Fibroblast of skin of left biceps (primary cell): ENCODE results near the gene TNFSF12.
A peak's percentile ranks its signal among the peaks of the same experiment; 100 is the strongest.

Source experiments
- DNase-seq, 2 experiments: peaks; one replicate each; pipeline ENCODE4 v3.0.0-alpha.2; 2013; ENCODE audit warnings: low read depth in 2 of 2

Gene TNFSF12

GRCh38 chr17:7544911-7545310, 3.9 kb upstream of the TNFSF12 start:
- no peak for DNase-seq

GRCh38 chr17:7549401-7550055, 670 bp downstream of the TNFSF12 start:
- DNase-seq, result no peak

DNA sequence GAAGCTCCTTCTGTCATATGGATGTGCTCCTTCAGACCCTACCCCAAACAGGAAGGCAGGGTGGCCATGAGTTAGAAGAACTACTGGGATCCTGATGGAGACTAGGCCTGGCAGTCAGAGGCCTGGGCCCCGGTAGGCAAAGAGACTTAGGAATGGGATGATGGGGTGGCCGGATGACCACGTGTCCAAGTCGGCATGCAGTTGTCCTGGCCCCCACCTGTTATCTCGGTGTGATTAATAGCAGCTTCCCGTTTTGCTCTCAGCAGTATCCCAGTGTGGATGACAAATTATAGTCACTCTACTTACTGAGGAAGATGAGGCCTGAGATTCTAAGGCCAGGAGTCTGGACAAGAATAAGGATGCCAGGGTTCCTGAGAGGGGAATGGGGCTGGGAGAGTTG, 1.5 kb downstream of the TNFSF12 start:
- DNase-seq, result no peak

DNA sequence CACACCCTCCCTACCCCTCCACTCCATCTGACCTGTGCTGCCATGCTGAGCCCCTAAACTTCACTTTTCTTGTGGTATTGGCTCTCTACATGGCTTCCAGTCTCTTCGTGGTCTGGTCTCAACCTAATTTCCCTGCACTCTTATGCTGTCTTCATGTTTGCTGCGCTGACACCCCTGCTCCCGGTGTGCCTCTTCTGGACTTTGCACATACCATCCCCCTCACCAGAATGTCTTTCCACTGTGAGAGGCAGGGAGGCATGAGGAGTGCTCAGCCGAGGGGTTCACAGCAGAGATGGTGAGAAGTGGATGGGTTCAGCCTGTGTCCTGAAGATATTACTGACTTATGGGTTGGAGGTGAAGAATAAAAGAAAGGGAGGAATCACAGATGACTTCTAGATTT, 2.5 kb downstream of the TNFSF12 start:
- DNase-seq, result no peak

GRCh38 chr17:7552621-7553051, 3.8 kb downstream of the TNFSF12 start:
- DNase-seq, result no peak

GRCh38 chr17:7553356-7553755, 4.5 kb downstream of the TNFSF12 start:
- no peak for DNase-seq

- no peak for DNase-seq
These were observed 6.6 kb downstream of the TNFSF12 start for GRCh38 chr17:7555320-7555948.

- DNase-seq, result no peak
These were observed 7.8 kb downstream of the TNFSF12 start for GRCh38 chr17:7556627-7557026.

GRCh38 chr17:7557147-7557764, 8.4 kb downstream of the TNFSF12 start:
- no peak for DNase-seq

- no peak for DNase-seq
These were observed 9.1 kb downstream of the TNFSF12 start for GRCh38 chr17:7557775-7558543.

DNA sequence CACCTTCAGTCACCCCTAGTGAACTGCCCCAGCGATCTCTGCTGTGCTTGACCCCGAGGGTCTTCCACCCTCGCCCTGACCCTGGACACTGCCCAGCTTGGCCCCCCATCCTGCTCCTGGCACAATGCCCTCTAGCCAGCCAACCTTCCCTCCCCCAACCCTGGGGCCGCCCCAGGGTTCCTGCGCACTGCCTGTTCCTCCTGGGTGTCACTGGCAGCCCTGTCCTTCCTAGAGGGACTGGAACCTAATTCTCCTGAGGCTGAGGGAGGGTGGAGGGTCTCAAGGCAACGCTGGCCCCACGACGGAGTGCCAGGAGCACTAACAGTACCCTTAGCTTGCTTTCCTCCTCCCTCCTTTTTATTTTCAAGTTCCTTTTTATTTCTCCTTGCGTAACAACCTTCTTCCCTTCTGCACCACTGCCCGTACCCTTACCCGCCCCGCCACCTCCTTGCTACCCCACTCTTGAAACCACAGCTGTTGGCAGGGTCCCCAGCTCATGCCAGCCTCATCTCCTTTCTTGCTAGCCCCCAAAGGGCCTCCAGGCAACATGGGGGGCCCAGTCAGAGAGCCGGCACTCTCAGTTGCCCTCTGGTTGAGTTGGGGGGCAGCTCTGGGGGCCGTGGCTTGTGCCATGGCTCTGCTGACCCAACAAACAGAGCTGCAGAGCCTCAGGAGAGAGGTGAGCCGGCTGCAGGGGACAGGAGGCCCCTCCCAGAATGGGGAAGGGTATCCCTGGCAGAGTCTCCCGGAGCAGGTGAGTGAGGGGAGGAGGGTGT, 9.9 kb downstream of the TNFSF12 start, which contains the start of gene TNFSF13:
TSS of gene TNFSF13 (plus strand) at position 207 of the 776 bp plus-strand sequence. CDS start at position 497, 290 bp downstream.
- no peak for DNase-seq

- no peak for DNase-seq
These were observed 10.7 kb downstream of the TNFSF12 start for GRCh38 chr17:7559320-7560171.

- DNase-seq, result no peak
These were observed 11.5 kb downstream of the TNFSF12 start for GRCh38 chr17:7560172-7561027.

DNA sequence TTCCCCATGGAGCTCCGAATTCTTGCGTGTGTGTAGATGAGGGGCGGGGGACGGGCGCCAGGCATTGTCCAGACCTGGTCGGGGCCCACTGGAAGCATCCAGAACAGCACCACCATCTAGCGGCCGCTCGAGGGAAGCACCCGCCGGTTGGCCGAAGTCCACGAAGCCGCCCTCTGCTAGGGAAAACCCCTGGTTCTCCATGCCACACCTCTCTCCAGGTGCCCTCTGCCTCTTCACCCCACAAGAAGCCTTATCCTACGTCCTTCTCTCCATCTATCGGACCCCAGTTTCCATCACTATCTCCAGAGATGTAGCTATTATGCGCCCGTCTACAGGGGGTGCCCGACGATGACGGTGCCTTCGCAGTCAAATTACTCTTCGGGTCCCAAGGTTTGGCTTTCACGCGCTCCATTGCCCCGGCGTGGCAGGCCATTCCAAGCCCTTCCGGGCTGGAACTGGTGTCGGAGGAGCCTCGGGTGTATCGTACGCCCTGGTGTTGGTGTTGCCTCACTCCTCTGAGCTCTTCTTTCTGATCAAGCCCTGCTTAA, 12.2 kb downstream of the TNFSF12 start:
- DNase-seq, result peak; percentile 34 to 43

- peak; percentile 66 to 72 for DNase-seq
These were observed 12.8 kb downstream of the TNFSF12 start, which contains the start of gene SENP3 for GRCh38 chr17:7561589-7562207. TSS of gene SENP3 (plus strand) at chr17:7561919. CDS start at chr17:7563077, 1,158 bp downstream.

- no peak for DNase-seq
These were observed 13.3 kb downstream of the TNFSF12 start for GRCh38 chr17:7562208-7562605.

DNA sequence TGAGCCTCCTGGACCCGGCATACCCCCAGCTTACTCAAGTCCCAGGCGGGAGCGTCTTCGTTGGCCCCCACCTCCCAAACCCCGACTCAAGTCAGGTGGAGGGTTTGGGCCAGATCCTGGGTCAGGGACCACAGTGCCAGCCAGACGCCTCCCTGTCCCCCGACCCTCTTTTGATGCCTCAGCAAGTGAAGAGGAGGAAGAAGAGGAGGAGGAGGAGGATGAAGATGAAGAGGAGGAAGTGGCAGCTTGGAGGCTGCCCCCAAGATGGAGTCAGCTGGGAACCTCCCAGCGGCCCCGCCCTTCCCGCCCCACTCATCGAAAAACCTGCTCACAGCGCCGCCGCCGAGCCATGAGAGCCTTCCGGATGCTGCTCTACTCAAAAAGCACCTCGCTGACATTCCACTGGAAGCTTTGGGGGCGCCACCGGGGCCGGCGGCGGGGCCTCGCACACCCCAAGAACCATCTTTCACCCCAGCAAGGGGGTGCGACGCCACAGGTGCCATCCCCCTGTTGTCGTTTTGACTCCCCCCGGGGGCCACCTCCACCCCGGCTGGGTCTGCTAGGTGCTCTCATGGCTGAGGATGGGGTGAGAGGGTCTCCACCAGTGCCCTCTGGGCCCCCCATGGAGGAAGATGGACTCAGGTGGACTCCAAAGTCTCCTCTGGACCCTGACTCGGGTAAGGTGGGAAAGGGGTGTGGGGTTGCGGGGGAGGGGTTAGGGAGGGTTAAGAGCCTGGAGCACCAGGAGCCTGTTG, 14.4 kb downstream of the TNFSF12 start:
- no peak for DNase-seq

DNA sequence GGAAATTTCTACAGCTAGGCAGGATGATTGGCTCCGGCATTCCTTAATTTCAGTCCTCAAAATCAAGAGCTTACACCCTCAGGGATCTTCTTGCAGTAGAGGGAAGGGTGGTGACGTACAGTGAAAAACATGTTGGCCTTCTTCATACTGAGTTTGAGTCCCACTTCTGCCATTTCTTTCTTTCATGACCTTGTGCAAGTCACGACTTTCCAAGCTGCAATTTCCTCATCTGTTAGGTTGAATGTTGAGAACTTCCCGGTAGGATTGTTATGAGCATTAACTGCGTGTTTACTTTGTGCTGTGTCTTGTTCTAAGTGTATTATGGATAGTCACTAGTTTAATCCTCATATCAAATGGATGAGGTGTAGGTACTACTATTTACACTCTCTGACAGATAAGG, 20.7 kb downstream of the TNFSF12 start:
- no peak for DNase-seq
